Fibroblast of villous mesenchyme (primary cell): ENCODE data around the gene ASCL4. TPM values are rescaled to one million over a fixed set of nuclear protein-coding genes. Genes with fewer than 3 reads are reported as not detected.
"Not testable (repeated sequence)": the region's sequence is repeated elsewhere in the genome, so short reads cannot be mapped to it uniquely, and the experiment has no call there.

Source experiments
- DNase-seq: peaks from one replicate; pipeline ENCODE4 v3.0.0-alpha.2; 2010; ENCODE audit warnings: low read depth
- H3K4me3 ChIP-seq: 2 replicates; pipeline ENCODE4 v1.5.1; 2011; ENCODE audit warnings: low read depth, mild to moderate bottlenecking, low read length
- CTCF ChIP-seq: IDR thresholded peaks from 2 replicates; pipeline ENCODE4 v1.5.1; 2012; ENCODE audit warnings: low read depth, mild to moderate bottlenecking, low read length; ENCODE audit not compliant: insufficient read depth
- total RNA-seq: library from RNA; depleted of rRNA; stranded (reverse); fragments of >200 nt; gene quantifications from 2 replicates; pipeline ENCODE4 v1.2.3, GENCODE V29; 2012

ASCL4 gene
- total RNA-seq, result not detected in 2 replicates

- H3K4me3 ChIP-seq, result no peak within 1 kb of the TSS
- DNase-seq, result no peak
- no peak for TF ChIP-seq CTCF
Observed at GRCh38 chr12:107774349-107775029, at the start of gene ASCL4. ASCL4 (plus strand) TSS chr12:107774704; CDS start chr12:107775219, 515 bp downstream.

GRCh38 chr12:107727327-107727726 lies 47.2 kb upstream of the ASCL4 start:
- not testable (repeated sequence) for DNase-seq, H3K4me3 ChIP-seq

- H3K4me3 ChIP-seq, DNase-seq: not testable (repeated sequence)
Observed at GRCh38 chr12:107727742-107728141, 46.8 kb upstream of the ASCL4 start.

GRCh38 chr12:107730618-107731341 lies 43.7 kb upstream of the ASCL4 start:
- TF ChIP-seq CTCF, result no peak
- DNase-seq, result no peak

GRCh38 chr12:107731366-107731765 lies 43.1 kb upstream of the ASCL4 start:
- no peak overlapping the region for H3K4me3 ChIP-seq
- TF ChIP-seq CTCF, result no peak
- DNase-seq, result no peak

More at GRCh38 chr12:107730618-107731341, 43.7 kb upstream of the ASCL4 start:
- H3K4me3 ChIP-seq, result no peak overlapping the region

GRCh38 chr12:107732365-107732764 lies 42.1 kb upstream of the ASCL4 start:
- no peak overlapping the region for H3K4me3 ChIP-seq
- no peak for DNase-seq
- no peak for TF ChIP-seq CTCF

- TF ChIP-seq CTCF, result no peak
- no peak for DNase-seq
- H3K4me3 ChIP-seq, result no peak overlapping the region
Observed at GRCh38 chr12:107734139-107734538, 40.4 kb upstream of the ASCL4 start.

- peak; percentile 14 for DNase-seq
- H3K4me3 ChIP-seq, result no peak overlapping the region
- no peak for TF ChIP-seq CTCF
Observed at GRCh38 chr12:107735763-107736162, 38.7 kb upstream of the ASCL4 start.
